ENCODE data around the gene MIER2. TPM values are rescaled to one million over a fixed set of nuclear protein-coding genes. Genes with fewer than 3 reads are reported as not detected.

Gene MIER2
- polyA plus RNA-seq, 1 donor from 2014 or later = 16.0 TPM

GRCh38 chr19:374183-374885, 29.7 kb upstream of the MIER2 start:
- Histone ChIP-seq H3K27me3 (ENCODE audit: insufficient read depth, low read depth, low read length) (no peaks in the 10 kb centered on the region), H3K27ac (ENCODE audit: low read length) (no peak overlapping the region), H3F3A (ENCODE audit: insufficient read depth, low read length, poor library complexity, severe bottlenecking) (no peaks in the 10 kb centered on the region), H4K20me1 (ENCODE audit: insufficient read depth) (no peaks in the 10 kb centered on the region), H3K4me2 (ENCODE audit: low read length) (no peak overlapping the region), H3K79me2 (replicated peaks; ENCODE audit: insufficient read depth, low read length) (no peaks in the 10 kb centered on the region), H3K9me2 (ENCODE audit: insufficient read depth, low read length) (no peaks in the 10 kb centered on the region), H3K36me3 (ENCODE audit: insufficient read depth, low read length) (no peaks in the 10 kb centered on the region), H2AFZ (ENCODE audit: low read depth, low read length) (no peak overlapping the region), H3K9me3 (ENCODE audit: low read length) (no peaks in the 10 kb centered on the region), H3K4me3 (ENCODE audit: low read length) (no peak overlapping the region), H3K9ac (ENCODE audit: low read length) (no peak overlapping the region)
- TF ChIP-seq EP300 (conservative IDR thresholded peaks at IDR 0.05; ENCODE audit: poor library complexity, severe bottlenecking) = no peak
- TF ChIP-seq TAF1 (IDR thresholded peaks at IDR 0.05; ENCODE audit: low read depth) = no peak

GRCh38 chr19:373391-374182, 29.0 kb upstream of the MIER2 start:
- H3K9me3 ChIP-seq (ENCODE audit: low read length) = no peaks in the 10 kb centered on the region
- H2AFZ ChIP-seq (ENCODE audit: low read depth, low read length) = no peak overlapping the region
- no peaks in the 10 kb centered on the region for H3F3A ChIP-seq (ENCODE audit: insufficient read depth, low read length, poor library complexity, severe bottlenecking)
- H3K4me2 ChIP-seq (ENCODE audit: low read length) = no peak overlapping the region
- no peaks in the 10 kb centered on the region for H3K27me3 ChIP-seq (ENCODE audit: insufficient read depth, low read depth, low read length)
- H3K79me2 ChIP-seq (replicated peaks; ENCODE audit: insufficient read depth, low read length) = no peaks in the 10 kb centered on the region
- H3K27ac ChIP-seq (ENCODE audit: low read length) = no peak overlapping the region
- H4K20me1 ChIP-seq (ENCODE audit: insufficient read depth) = no peaks in the 10 kb centered on the region
- no peaks in the 10 kb centered on the region for H3K9me2 ChIP-seq (ENCODE audit: insufficient read depth, low read length)
- H3K4me3 ChIP-seq (ENCODE audit: low read length) = no peak overlapping the region
- no peaks in the 10 kb centered on the region for H3K36me3 ChIP-seq (ENCODE audit: insufficient read depth, low read length)
- no peak for TF ChIP-seq SMC3 (conservative IDR thresholded peaks at IDR 0.05; ENCODE audit: poor library complexity)
- no peak for TF ChIP-seq MXI1 (conservative IDR thresholded peaks at IDR 0.05; ENCODE audit: poor library complexity, severe bottlenecking)
- no peak for TF ChIP-seq POLR2AphosphoS5 (IDR thresholded peaks at IDR 0.05)
- TF ChIP-seq EP300 (conservative IDR thresholded peaks at IDR 0.05; ENCODE audit: poor library complexity, severe bottlenecking) = no peak
- no peak for TF ChIP-seq REST (IDR thresholded peaks at IDR 0.05; ENCODE audit: borderline replicate concordance)
- no peak for TF ChIP-seq CTCF (IDR thresholded peaks at IDR 0.05; ENCODE audit: poor library complexity, severe bottlenecking)
- TF ChIP-seq EZH2 (IDR thresholded peaks at IDR 0.05; ENCODE audit: borderline replicate concordance, insufficient read depth, low read length, poor library complexity, severe bottlenecking) = no peak
- no peak for TF ChIP-seq RAD21 (conservative IDR thresholded peaks at IDR 0.05)
- no peak for TF ChIP-seq TAF1 (IDR thresholded peaks at IDR 0.05; ENCODE audit: low read depth)
- H3K9ac ChIP-seq (ENCODE audit: low read length) = no peak overlapping the region

All from neural cell (in vitro differentiated cells).